Measurements from ENCODE around the gene EFNA5.

EFNA5 gene

DNA sequence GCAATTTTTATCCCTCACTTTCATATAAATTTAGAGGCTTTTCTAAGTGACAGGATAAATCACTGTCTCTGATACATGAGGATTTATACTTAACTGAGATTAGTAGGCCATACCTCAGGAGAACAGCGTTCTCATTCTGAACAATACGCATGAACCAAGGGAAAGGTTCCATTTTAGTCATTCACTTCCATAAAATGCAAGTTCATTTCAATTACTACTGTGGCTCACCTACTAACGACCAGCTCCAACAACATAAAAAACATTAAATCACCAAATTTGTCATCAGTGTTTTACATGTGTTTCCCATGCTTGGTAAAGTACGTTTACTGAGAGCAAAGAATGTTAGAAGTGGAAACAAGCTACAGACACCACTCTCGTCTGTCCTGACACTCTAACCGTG, 67.4 kb downstream of the EFNA5 start:
- no peak overlapping the region for H3K27ac ChIP-seq
- TF ChIP-seq CTCF (IDR thresholded peaks at IDR 0.05) (no peak), ZFX (IDR thresholded peaks at IDR 0.05; ENCODE audit: borderline replicate concordance) (no peak)

- no peak overlapping the region for H3K27ac ChIP-seq
- TF ChIP-seq ZFX (IDR thresholded peaks at IDR 0.05; ENCODE audit: borderline replicate concordance) (no peak), CTCF (IDR thresholded peaks at IDR 0.05) (no peak)
Measured at GRCh38 chr5:107602896-107603295, 67.8 kb downstream of the EFNA5 start.

- TF ChIP-seq ZFX (IDR thresholded peaks at IDR 0.05; ENCODE audit: borderline replicate concordance) (no peak), CTCF (IDR thresholded peaks at IDR 0.05) (no peak)
- no peak overlapping the region for H3K27ac ChIP-seq
Measured at GRCh38 chr5:107601076-107601475, 69.7 kb downstream of the EFNA5 start.

GRCh38 chr5:107598958-107599357, 71.8 kb downstream of the EFNA5 start:
- no peak overlapping the region for H3K27ac ChIP-seq
- TF ChIP-seq ZFX (IDR thresholded peaks at IDR 0.05; ENCODE audit: borderline replicate concordance), result no peak
- TF ChIP-seq CTCF (IDR thresholded peaks at IDR 0.05), result no peak

DNA sequence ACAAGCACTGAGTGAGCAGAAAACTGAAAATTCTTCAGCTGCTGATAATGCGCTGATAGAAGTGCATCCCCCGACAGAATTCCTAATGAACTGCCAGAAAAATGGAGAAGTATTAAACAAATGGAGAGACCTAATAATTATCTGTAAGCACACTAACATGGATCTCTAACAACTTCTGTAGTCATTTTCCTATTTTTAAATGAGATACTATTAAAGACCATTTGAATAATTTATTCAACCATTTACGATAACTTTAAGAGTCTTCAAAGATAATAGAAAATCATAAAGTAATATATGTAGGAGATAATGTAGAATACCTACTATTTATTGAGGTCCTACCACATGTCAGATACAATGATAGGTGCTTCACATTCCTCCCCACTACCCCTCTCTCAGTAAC, 72.9 kb downstream of the EFNA5 start:
- TF ChIP-seq ZFX (IDR thresholded peaks at IDR 0.05; ENCODE audit: borderline replicate concordance), result no peak
- TF ChIP-seq CTCF (IDR thresholded peaks at IDR 0.05), result no peak
- no peak overlapping the region for H3K27ac ChIP-seq

- TF ChIP-seq CTCF (IDR thresholded peaks at IDR 0.05), result no peak
- no peak for TF ChIP-seq ZFX (IDR thresholded peaks at IDR 0.05; ENCODE audit: borderline replicate concordance)
Measured at GRCh38 chr5:107597247-107597646, 73.5 kb downstream of the EFNA5 start.

GRCh38 chr5:107594253-107595045, 76.3 kb downstream of the EFNA5 start:
- H3K27ac ChIP-seq, result no peak overlapping the region

More at GRCh38 chr5:107597247-107597646, 73.5 kb downstream of the EFNA5 start:
- no peak overlapping the region for H3K27ac ChIP-seq

More at GRCh38 chr5:107594253-107595045, 76.3 kb downstream of the EFNA5 start:
- TF ChIP-seq ZFX (IDR thresholded peaks at IDR 0.05; ENCODE audit: borderline replicate concordance), result no peak
- no peak for TF ChIP-seq CTCF (IDR thresholded peaks at IDR 0.05)

All from 22Rv1 (cell line).